Lower leg skin (tissue), 3 donors: ENCODE results near the gene TMEM184A.

ENCODE experiments used
- CTCF ChIP-seq, 3 donors: fragments of 450-650 bp; IDR thresholded peaks; one replicate each; pipeline ENCODE4 v1.5.1; 2016; ENCODE audit warnings: antibody characterized with exemption in 3 of 3, mild to moderate bottlenecking in 3 of 3, moderate library complexity in 2 of 3
- POLR2A ChIP-seq, 2 donors: fragments of 450-650 bp; IDR thresholded peaks; one replicate each; pipeline ENCODE4 v1.6.1; 2016 to 2017; ENCODE audit warnings: antibody characterized with exemption in 2 of 2, mild to moderate bottlenecking in 1 of 2, moderate library complexity in 1 of 2

DNA sequence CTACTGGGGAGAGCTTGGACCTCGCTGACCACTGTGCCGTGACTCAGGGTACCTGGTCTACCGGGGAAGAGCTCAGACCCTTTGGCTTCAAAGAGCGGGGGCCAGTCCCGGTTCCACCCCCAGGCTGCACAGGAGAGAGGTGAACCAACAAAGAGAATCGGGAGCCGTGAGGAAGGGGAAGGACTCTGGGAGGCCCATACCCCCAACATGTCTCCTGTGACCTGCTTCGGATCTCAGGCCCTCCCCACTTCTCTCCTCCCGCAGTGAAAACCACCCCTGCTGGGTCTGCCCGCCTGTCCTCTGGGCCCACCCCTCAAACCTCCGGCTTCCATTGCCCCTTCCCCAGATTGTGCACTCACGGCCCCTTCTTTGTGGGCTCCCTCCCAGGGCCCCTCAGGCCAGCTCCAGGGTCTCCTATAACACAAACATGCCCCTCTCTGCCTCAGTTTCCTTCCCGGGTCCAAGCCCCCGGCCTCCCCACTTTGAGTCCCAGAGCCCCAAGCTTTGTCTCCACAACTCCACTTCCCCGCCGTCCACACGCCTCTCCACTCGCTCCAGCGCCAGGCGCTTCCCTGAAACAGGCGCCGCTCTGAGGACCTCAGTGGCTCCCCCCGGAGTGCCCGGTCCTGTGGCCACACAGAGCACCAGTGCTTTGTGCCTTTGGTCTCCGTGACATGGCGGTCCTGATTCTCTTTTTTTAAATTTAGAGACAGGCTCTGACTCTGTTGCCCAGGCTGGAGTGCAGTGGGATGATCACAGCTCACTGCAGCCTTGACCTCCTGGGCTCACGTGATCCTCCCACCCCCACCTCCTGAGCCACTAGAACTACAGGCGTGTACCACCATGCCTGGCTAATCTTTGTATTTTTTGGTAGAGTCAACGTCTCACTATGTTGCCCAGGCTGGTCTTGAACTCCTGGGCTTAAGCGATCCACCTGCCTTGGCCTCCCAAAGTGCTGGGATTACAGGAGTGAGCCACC lies 44.3 kb downstream of the TMEM184A start:
- TF ChIP-seq CTCF (IDR thresholded peaks at IDR 0.05) (no peak), POLR2A (IDR thresholded peaks at IDR 0.05) (no peak)
